HepG2 (cell line): ENCODE measurements around the gene NOXA1.
A peak's percentile ranks its signal among the peaks of the same experiment; 100 is the strongest.

ENCODE experiments used
- GLI4 ChIP-seq: sonication (generic); formaldehyde crosslinking; IDR thresholded peaks from 2 replicates; pipeline ENCODE4 v1.5.1; 2020; ENCODE audit warnings: missing genetic modification reagents, mild to moderate bottlenecking, moderate library complexity, borderline replicate concordance
- YY1 ChIP-seq: IDR thresholded peaks from 2 replicates; pipeline ENCODE4 v1.6.1; 2011; ENCODE audit warnings: low read length, low read depth, moderate library complexity, mild to moderate bottlenecking; ENCODE audit not compliant: insufficient read depth, insufficient replicate concordance
- TF ChIP-seq, protein P1 (sequence below): sonication (generic); formaldehyde crosslinking; IDR thresholded peaks from 2 replicates; pipeline ENCODE4 v1.5.0; 2020; ENCODE audit warnings: mild to moderate bottlenecking, missing genetic modification reagents, moderate library complexity

DNA sequence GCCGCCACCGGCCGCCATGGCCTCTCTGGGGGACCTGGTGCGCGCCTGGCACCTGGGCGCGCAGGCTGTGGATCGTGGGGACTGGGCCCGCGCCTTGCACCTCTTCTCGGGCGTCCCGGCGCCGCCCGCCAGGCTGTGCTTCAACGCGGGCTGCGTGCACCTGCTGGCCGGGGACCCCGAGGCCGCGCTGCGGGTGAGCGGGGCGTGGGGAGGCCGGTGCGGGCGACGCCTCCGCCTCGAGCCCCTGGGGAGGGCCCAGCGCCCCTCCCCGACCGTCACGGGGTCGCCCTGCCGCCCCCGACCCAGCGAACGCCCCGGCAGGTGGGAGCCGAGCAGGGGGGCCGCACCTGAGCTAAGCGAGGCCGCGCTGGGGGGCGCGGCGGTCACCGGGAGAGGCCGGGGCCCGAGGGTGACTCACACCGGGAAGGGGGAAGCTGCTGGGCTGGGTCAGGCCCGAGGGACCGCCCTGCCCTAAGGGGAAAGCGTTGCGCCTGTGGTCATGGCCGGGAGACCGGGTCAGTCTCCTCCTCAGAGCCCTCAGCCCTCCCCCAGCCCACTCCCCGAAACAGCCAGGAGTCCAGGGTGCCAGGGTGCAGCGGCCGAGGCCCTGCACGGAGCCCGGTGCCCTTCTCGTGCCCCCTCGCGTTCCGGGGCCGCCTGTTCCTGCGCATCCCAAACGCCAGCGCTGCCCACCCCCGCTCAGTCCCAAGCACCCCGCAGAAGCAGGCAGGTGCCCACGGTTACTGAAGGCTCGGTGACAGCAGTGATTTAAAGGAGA lies 510 bp downstream of the NOXA1 start:
- TF ChIP-seq, protein P1, sequence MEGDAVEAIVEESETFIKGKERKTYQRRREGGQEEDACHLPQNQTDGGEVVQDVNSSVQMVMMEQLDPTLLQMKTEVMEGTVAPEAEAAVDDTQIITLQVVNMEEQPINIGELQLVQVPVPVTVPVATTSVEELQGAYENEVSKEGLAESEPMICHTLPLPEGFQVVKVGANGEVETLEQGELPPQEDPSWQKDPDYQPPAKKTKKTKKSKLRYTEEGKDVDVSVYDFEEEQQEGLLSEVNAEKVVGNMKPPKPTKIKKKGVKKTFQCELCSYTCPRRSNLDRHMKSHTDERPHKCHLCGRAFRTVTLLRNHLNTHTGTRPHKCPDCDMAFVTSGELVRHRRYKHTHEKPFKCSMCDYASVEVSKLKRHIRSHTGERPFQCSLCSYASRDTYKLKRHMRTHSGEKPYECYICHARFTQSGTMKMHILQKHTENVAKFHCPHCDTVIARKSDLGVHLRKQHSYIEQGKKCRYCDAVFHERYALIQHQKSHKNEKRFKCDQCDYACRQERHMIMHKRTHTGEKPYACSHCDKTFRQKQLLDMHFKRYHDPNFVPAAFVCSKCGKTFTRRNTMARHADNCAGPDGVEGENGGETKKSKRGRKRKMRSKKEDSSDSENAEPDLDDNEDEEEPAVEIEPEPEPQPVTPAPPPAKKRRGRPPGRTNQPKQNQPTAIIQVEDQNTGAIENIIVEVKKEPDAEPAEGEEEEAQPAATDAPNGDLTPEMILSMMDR (CRISPR knock-in tag) = peak; percentile 15; the same call in 1 of the 2 replicates
- no peak for TF ChIP-seq GLI4 (CRISPR knock-in tag)
- no peak for TF ChIP-seq YY1
